CD14-positive monocyte (primary cell): ENCODE results near the gene GCNA. TPM values are rescaled to one million over a fixed set of nuclear protein-coding genes. Genes with fewer than 3 reads are reported as not detected.

Experiments used
- DNase-seq, 3 donors: peaks; one replicate each; pipeline ENCODE4 v3.0.0-alpha.2; 2011 to 2022
- H2AFZ ChIP-seq: 2 replicates; pipeline ENCODE4 v1.6.0; 2012; ENCODE audit warnings: mild to moderate bottlenecking, low read depth, low read length, inconsistent platforms; ENCODE audit not compliant: insufficient read depth, poor library complexity, severe bottlenecking
- H3K27ac ChIP-seq, 2 donors: 1 replicate in 1 of 2; 2 replicates in 1 of 2; pipeline ENCODE4 v1.5.1; 2012 to 2013; ENCODE audit warnings: low read length in 2 of 2, control low read depth in 1 of 2, inconsistent platforms in 1 of 2, low read depth in 1 of 2, mild to moderate bottlenecking in 1 of 2
- H3K27me3 ChIP-seq, 2 donors: one replicate each; pipeline versions ENCODE4 v1.6.0 to v1.6.1; 2011 to 2013; ENCODE audit warnings: low read length in 2 of 2; ENCODE audit not compliant: control insufficient read depth in 2 of 2, insufficient read depth in 2 of 2
- H3K36me3 ChIP-seq, 2 donors: replicated peaks in 1 of 2; 1 replicate in 1 of 2; 2 replicates in 1 of 2; pipeline versions ENCODE4 v1.5.1 to v1.6.1; 2012 to 2013; ENCODE audit warnings: low read length in 2 of 2, control low read depth in 1 of 2, inconsistent platforms in 1 of 2, mild to moderate bottlenecking in 1 of 2; ENCODE audit not compliant: insufficient read depth in 2 of 2, control insufficient read depth in 1 of 2
- H3K4me1 ChIP-seq, 2 donors: 1 replicate in 1 of 2; 2 replicates in 1 of 2; pipeline versions ENCODE4 v1.5.1 to v1.6.1; 2012 to 2013; ENCODE audit warnings: low read length in 2 of 2, control low read depth in 1 of 2, inconsistent platforms in 1 of 2, mild to moderate bottlenecking in 1 of 2, moderate library complexity in 1 of 2; ENCODE audit not compliant: insufficient read depth in 2 of 2, control insufficient read depth in 1 of 2
- H3K4me2 ChIP-seq: replicated peaks from 2 replicates; pipeline ENCODE3; 2012; ENCODE audit warnings: low read length, moderate library complexity, mild to moderate bottlenecking; ENCODE audit not compliant: poor library complexity, severe bottlenecking; ENCODE audit errors: extremely low read depth
- H3K4me3 ChIP-seq, 3 experiments: fragments of 200-600 bp in 1 of 3; sonication (generic) in 1 of 3; replicated peaks in 1 of 3; 1 replicate in 2 of 3; 2 replicates in 1 of 3; pipeline ENCODE4 v1.5.1; 2011 to 2013; ENCODE audit warnings: low read length in 3 of 3, mild to moderate bottlenecking in 3 of 3, control low read depth in 2 of 3, low read depth in 2 of 3, inconsistent platforms in 1 of 3, moderate library complexity in 1 of 3
- H3K79me2 ChIP-seq: 2 replicates; pipeline ENCODE4 v1.6.0; 2012; ENCODE audit warnings: mild to moderate bottlenecking, control low read depth, inconsistent platforms, low read length, moderate library complexity; ENCODE audit not compliant: insufficient read depth
- H3K9ac ChIP-seq: 2 replicates; pipeline ENCODE4 v1.6.0; 2017; ENCODE audit warnings: low read length, mild to moderate bottlenecking; ENCODE audit not compliant: insufficient read depth, poor library complexity, severe bottlenecking
- H3K9me3 ChIP-seq, 2 donors: replicated peaks in 1 of 2; 1 replicate in 1 of 2; 2 replicates in 1 of 2; pipeline versions ENCODE4 v1.5.1 to v1.6.1; 2012 to 2013; ENCODE audit warnings: low read length in 2 of 2, control low read depth in 1 of 2; ENCODE audit not compliant: control insufficient read depth in 1 of 2, insufficient read depth in 1 of 2
- H4K20me1 ChIP-seq: 2 replicates; pipeline ENCODE4 v1.6.0; 2012; ENCODE audit warnings: mild to moderate bottlenecking, low read length, control low read depth, moderate library complexity; ENCODE audit not compliant: insufficient read depth
- H3K27ac Mint-ChIP-seq, 7 donors: one replicate each; pipeline ENCODE4 v1.8.0; 2020; ENCODE audit warnings: mild to moderate bottlenecking in 7 of 7, mixed read lengths in 7 of 7, moderate library complexity in 6 of 7, inconsistent platforms in 2 of 7
- H3K27me3 Mint-ChIP-seq, 3 donors: one replicate each; pipeline ENCODE4 v1.8.0; 2021 to 2022; ENCODE audit warnings: low read depth in 3 of 3, mild to moderate bottlenecking in 3 of 3, mixed read lengths in 3 of 3, moderate library complexity in 3 of 3, inconsistent platforms in 1 of 3
- H3K36me3 Mint-ChIP-seq, 2 donors: one replicate each; pipeline ENCODE4 v1.8.0; 2020; ENCODE audit warnings: mixed read lengths in 2 of 2, inconsistent platforms in 1 of 2, mild to moderate bottlenecking in 1 of 2
- H3K4me1 Mint-ChIP-seq: one replicate; pipeline ENCODE4 v1.8.0; 2020; ENCODE audit warnings: mild to moderate bottlenecking, mixed read lengths
- H3K4me3 Mint-ChIP-seq, 2 donors: one replicate each; pipeline ENCODE4 v1.8.0; 2020; ENCODE audit warnings: mild to moderate bottlenecking in 2 of 2, mixed read lengths in 2 of 2, moderate library complexity in 1 of 2
- H3K9me3 Mint-ChIP-seq, 7 donors: one replicate each; pipeline ENCODE4 v1.8.0; 2020 to 2022; ENCODE audit warnings: mixed read lengths in 7 of 7, mild to moderate bottlenecking in 6 of 7, moderate library complexity in 6 of 7, inconsistent platforms in 2 of 7
- CTCF ChIP-seq: fragments of 200-600 bp; IDR thresholded peaks from one replicate; pipeline ENCODE4 v1.8.0; 2022; ENCODE audit warnings: antibody characterized with exemption, mild to moderate bottlenecking
- WGBS: methylation state at CpG from one replicate; pipeline ENCODE4 v1.1.5; 2013; ENCODE audit warnings: missing lambda C conversion rate; ENCODE audit not compliant: insufficient coverage; 5-methylcytosine and 5-hydroxymethylcytosine counted together
- intact Hi-C, 2 donors: fragments of 100-400 bp; cut with micrococcal nuclease; formaldehyde crosslinking; loops; one replicate each; pipeline versions ENCODE4 v1.15.0 to v1.15.1; 2023
- polyA plus RNA-seq, 3 donors: library from polyadenylated mRNA; depleted of rRNA in 1 of 3; unstranded in 2 of 3; stranded (reverse) in 1 of 3; fragments of 300-500 nt in 2 of 3; fragments of >200 nt in 1 of 3; fragmentation: Illumina TruSeq in 2 of 3; gene quantifications; 1 replicate in 2 of 3; 2 replicates in 1 of 3; pipeline ENCODE4 v1.2.3, GENCODE V29; 2012 to 2021

The GCNA gene
- polyA plus RNA-seq, 3 donors = 0.26 to 4.7 (median 0.27) TPM

- WGBS = 0% methylated on average over 17 of the region's 25 CpGs
- peak overlapping the region; percentile 86 to 96 for H3K4me3 Mint-ChIP-seq
- Histone ChIP-seq H3K4me1 (peaks cover 20 to 27% of the 10 kb centered on the region in 2 donors), H3K36me3 (no peaks in the 10 kb centered on the region), H4K20me1 (peaks cover 24% of the 10 kb centered on the region), H3K79me2 (peaks cover 43% of the 10 kb centered on the region), H3K4me2 (peak overlapping the region; percentile 66), H3K9me3 (peaks cover 0 to 5% of the 10 kb centered on the region in 2 donors), H3K4me3 (peak overlapping the region; percentile 59 to 95 (median 79)), H3K27ac (peak overlapping the region; percentile 89 to 98), H3K27me3 (no peaks in the 10 kb centered on the region), H3K9ac (peak overlapping the region; percentile 82), H2AFZ (peak overlapping the region; percentile 53)
- H3K27ac Mint-ChIP-seq = peak overlapping the region; percentile 93 to 97 (median 93)
- intact Hi-C loops = no loop called here
- peak; percentile 71 to 88 (median 72) for DNase-seq
- no peak for TF ChIP-seq CTCF
- peaks cover 0 to 10% (median 0%) of the 10 kb centered on the region in 3 donors for H3K27me3 Mint-ChIP-seq
- peaks cover 3 to 4% of the 10 kb centered on the region in 2 donors for H3K36me3 Mint-ChIP-seq
- H3K9me3 Mint-ChIP-seq = peaks cover 0 to 34% (median 18%) of the 10 kb centered on the region in 7 donors
- peaks cover 19% of the 10 kb centered on the region for H3K4me1 Mint-ChIP-seq
Observed at GRCh38 chrX:71532078-71532752, 46.0 kb upstream of the GCNA start.

- 0% methylated on average over 37 of the region's 47 CpGs for WGBS
- intact Hi-C loops = no loop called here
- H3K9ac ChIP-seq = peak within 1 kb of the TSS; percentile 82
Observed at GRCh38 chrX:71532753-71533425, 45.3 kb upstream of the GCNA start, which contains the start of gene OGT. OGT (plus strand) TSS chrX:71533104; CDS start chrX:71533300, 196 bp downstream.

More at GRCh38 chrX:71532753-71533425, 45.3 kb upstream of the GCNA start, which contains the start of gene OGT:
- Histone ChIP-seq H3K27ac (peak within 1 kb of the TSS; percentile 89 to 98), H3K9me3 (peaks cover 0 to 5% of the 10 kb centered on the region in 2 donors), H3K27me3 (no peaks in the 10 kb centered on the region), H3K79me2 (peaks cover 50% of the 10 kb centered on the region), H4K20me1 (peaks cover 31% of the 10 kb centered on the region), H3K4me3 (peak within 1 kb of the TSS; percentile 79 to 95 (median 94)), H3K4me2 (peak within 1 kb of the TSS; percentile 79), H2AFZ (peak within 1 kb of the TSS; percentile 60), H3K36me3 (peaks cover 2 to 4% of the 10 kb centered on the region in 2 donors), H3K4me1 (peaks cover 23 to 31% of the 10 kb centered on the region in 2 donors)
- peaks cover 24% of the 10 kb centered on the region for H3K4me1 Mint-ChIP-seq
- H3K4me3 Mint-ChIP-seq = peak within 1 kb of the TSS; percentile 96
- peaks cover 3 to 8% of the 10 kb centered on the region in 2 donors for H3K36me3 Mint-ChIP-seq
- peaks cover 0 to 34% (median 18%) of the 10 kb centered on the region in 7 donors for H3K9me3 Mint-ChIP-seq
- peak within 1 kb of the TSS; percentile 93 to 97 (median 93) for H3K27ac Mint-ChIP-seq
- DNase-seq = peak; percentile 95 to 98 (median 95)
- TF ChIP-seq CTCF = no peak
- H3K27me3 Mint-ChIP-seq = peaks cover 0 to 10% (median 0%) of the 10 kb centered on the region in 3 donors
